SJCRH30 (cell line): ENCODE measurements around the gene KRTAP9-1. TPM values are rescaled to one million over a fixed set of nuclear protein-coding genes. Genes with fewer than 3 reads are reported as not detected.

Experiments used
- DNase-seq, 2 experiments: peaks; one replicate each; pipeline ENCODE4 v3.0.0-alpha.2; 2015 to 2020
- H3K27ac ChIP-seq: fragments of 250-450 bp; sonication (Bioruptor Pico); 2 replicates; pipeline ENCODE4 v1.5.1; 2020; ENCODE audit warnings: mild to moderate bottlenecking, moderate library complexity
- H3K27me3 ChIP-seq: fragments of 250-450 bp; sonication (Bioruptor Pico); 2 replicates; pipeline ENCODE4 v1.5.1; 2020; ENCODE audit warnings: mild to moderate bottlenecking, moderate library complexity
- H3K36me3 ChIP-seq: fragments of 250-450 bp; sonication (Bioruptor Pico); 2 replicates; pipeline ENCODE4 v1.5.1; 2020; ENCODE audit warnings: mild to moderate bottlenecking, moderate library complexity
- H3K4me1 ChIP-seq: fragments of 250-450 bp; sonication (Bioruptor Pico); 2 replicates; pipeline ENCODE4 v1.5.1; 2020; ENCODE audit warnings: mild to moderate bottlenecking, moderate library complexity
- H3K4me3 ChIP-seq: fragments of 250-450 bp; sonication (Bioruptor Pico); 2 replicates; pipeline ENCODE4 v1.5.1; 2020; ENCODE audit warnings: mild to moderate bottlenecking, moderate library complexity
- H3K9me3 ChIP-seq: fragments of 250-450 bp; sonication (Bioruptor Pico); replicated peaks from 2 replicates; pipeline ENCODE4 v1.5.1; 2020; ENCODE audit warnings: mild to moderate bottlenecking, moderate library complexity
- total RNA-seq: library from RNA; depleted of rRNA; stranded (reverse); fragments of >200 nt; shearing (Covaris generic); gene quantifications from 2 replicates; pipeline ENCODE4 v1.2.3, GENCODE V29; 2014

The KRTAP9-1 gene
- total RNA-seq, 1 experiment from 2014 or later, result not detected

DNA sequence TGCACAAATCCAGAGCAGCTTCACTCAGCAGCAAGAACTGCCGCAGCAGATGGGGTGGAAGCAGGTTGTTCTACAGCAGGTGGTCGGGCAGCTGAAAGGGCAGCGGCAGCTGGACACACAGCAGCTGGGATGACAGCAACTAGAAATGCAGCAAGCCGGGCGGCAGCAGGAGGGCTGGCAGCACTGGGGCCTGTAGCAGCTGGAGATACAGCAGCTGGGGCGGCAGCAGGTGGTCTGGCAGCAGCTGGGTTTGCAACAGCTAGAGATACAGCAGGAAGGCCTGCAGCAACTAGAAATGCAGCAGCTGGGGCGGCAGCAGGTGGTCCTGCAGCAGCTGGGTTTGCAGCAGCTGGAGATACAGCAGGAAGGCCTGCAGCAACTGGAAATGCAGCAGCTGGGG is 22.1 kb upstream of the KRTAP9-1 start:
- Histone ChIP-seq H3K4me1 (no peaks in the 10 kb centered on the region), H3K27ac (no peak overlapping the region), H3K4me3 (no peak overlapping the region), H3K36me3 (no peaks in the 10 kb centered on the region), H3K9me3 (no peaks in the 10 kb centered on the region), H3K27me3 (no peaks in the 10 kb centered on the region)
- peak; percentile 70 to 71 for DNase-seq

DNA sequence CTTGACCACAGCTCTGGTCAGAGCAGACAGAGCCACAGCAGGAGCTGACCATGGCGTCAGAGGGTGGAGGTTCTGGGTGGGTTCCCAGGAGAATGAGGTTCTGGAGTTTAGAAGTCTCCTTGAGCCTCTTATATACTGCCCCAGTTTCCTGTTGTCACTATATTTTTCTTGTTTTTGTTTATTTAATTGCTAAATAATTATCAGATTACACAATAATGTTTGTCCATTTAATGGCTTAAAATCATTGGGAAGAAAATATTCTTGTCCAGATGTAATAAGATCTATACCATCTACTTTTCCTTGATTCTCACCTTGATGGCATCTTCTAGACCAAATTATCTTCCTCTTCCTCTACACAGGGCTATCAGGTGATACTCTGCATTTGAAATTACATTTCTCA is 21.6 kb upstream of the KRTAP9-1 start, which contains the start of gene KRTAP4-3:
TSS of gene KRTAP4-3 (minus strand) at position 101 of the 400 bp plus-strand sequence. CDS start at position 52, 49 bp downstream.
- Histone ChIP-seq H3K9me3 (no peaks in the 10 kb centered on the region), H3K27me3 (no peaks in the 10 kb centered on the region), H3K27ac (no peak within 1 kb of the TSS), H3K4me1 (no peaks in the 10 kb centered on the region), H3K4me3 (no peak within 1 kb of the TSS), H3K36me3 (no peaks in the 10 kb centered on the region)
- no peak for DNase-seq

DNA sequence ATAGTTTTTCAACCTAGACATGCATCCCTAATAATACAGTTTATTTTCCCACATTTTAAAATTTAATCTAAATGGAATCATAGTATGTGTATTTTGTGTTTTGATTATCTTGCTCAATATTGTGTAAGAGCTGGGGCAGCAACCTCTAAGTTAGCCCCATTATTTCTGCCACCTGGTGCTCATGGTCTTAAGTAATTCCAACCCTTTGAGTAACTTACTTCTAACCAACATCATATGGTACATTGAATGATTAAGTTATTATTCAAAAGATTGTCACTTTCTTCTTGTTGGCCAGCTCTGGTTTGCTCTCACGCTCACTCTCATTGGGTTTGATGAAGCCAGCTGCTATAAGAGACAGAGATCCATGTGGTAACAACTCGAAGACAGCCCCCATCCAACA is 17.8 kb upstream of the KRTAP9-1 start:
- no peaks in the 10 kb centered on the region for H3K4me1 ChIP-seq
- H3K27ac ChIP-seq, result no peak overlapping the region
- no peaks in the 10 kb centered on the region for H3K9me3 ChIP-seq
- no peaks in the 10 kb centered on the region for H3K27me3 ChIP-seq
- no peak overlapping the region for H3K4me3 ChIP-seq
- H3K36me3 ChIP-seq, result no peaks in the 10 kb centered on the region
- DNase-seq, result no peak

DNA sequence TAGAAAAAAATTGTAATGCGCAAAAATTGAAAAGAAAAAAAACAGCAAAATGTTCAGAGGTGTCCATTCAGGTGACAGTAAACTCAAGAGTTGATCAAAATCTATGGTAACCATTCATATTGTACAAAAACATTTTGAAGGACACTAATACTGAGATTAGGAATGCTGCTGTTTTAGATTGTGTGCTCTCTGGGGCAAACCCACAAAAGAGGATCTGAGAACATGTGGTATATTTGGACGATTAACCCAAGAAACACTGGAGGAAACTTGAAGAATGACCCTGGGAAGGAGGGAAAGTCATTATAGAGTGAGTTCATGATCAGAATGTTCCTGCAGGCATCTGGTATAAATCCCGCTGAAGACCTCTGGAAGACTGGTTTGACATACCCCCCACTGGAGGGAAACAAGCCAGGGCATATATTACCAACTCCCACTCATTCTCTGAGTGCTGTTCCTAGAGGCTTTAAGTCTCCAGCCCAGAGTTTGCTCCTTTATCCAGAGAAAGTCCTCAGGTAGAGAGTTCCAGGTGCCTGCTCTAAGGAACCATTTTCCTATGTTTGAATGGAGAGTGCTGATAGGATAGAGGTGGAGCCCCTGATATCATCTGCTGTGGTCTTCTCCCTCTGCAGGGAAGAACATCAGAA is 12.8 kb upstream of the KRTAP9-1 start:
- Histone ChIP-seq H3K9me3 (peaks cover 3% of the 10 kb centered on the region; the same call in 1 of the 2 replicates), H3K4me3 (no peak overlapping the region), H3K4me1 (peaks cover 12% of the 10 kb centered on the region), H3K27me3 (no peaks in the 10 kb centered on the region), H3K27ac (no peak overlapping the region; the same call in 1 of the 2 replicates), H3K36me3 (no peaks in the 10 kb centered on the region)
- no peak for DNase-seq

DNA sequence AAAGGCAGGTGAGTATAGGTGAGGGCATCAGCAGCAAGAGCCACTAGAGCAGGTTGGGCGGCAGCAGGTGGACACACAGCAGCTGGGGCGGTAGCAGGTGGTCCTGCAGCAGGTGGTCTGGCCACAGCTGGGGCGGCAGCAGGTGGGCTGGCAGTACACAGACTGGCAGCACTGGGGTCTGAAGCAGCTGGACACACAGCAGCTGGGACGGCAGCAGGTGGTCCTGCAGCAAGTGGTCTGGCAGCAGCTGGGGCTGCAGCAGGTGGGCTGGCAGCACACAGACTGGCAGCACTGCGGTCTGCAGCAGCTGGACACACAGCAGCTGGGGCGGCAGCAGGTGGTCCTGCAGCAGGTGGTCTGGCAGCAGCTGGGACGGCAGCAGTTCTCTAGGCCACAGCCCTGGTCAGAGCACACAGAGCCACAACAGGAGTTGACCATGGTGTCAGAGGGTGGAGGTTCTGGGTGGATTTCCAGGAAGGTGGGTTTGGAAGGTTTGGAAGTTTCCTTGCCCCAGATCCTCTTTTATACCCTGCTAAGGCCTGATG is 11.9 kb upstream of the KRTAP9-1 start, which contains the start of gene KRTAP4-2:
TSS of gene KRTAP4-2 (minus strand) at position 495 of the 545 bp plus-strand sequence. CDS start at position 438, 57 bp downstream.
- DNase-seq, result peak; percentile 56 to 73
- Histone ChIP-seq H3K4me1 (peaks cover 12% of the 10 kb centered on the region), H3K27me3 (no peaks in the 10 kb centered on the region), H3K4me3 (no peak within 1 kb of the TSS), H3K27ac (peak within 1 kb of the TSS; percentile 45), H3K36me3 (no peaks in the 10 kb centered on the region), H3K9me3 (peaks cover 3% of the 10 kb centered on the region; the same call in 1 of the 2 replicates)

DNA sequence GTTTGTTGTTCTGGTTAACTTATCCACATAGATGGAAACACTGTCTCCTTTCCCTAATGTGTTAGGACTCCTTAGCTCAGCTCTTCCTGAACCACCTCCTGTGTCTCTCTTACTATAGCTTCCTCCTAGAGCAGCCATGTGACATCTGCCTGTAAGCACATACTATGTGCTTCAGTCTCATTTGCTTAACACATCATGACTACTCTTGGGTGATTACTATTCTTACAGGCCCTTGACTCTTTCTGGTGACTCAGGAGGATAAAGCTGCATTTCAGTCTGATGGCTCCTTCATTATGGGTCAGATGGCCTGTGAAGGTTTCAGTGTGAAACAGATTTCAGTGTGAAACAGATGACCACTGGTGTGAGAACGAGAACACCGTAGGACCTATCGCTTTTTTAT is 11.3 kb upstream of the KRTAP9-1 start:
- Histone ChIP-seq H3K27me3 (no peaks in the 10 kb centered on the region), H3K36me3 (no peaks in the 10 kb centered on the region), H3K27ac (peak overlapping the region; percentile 45), H3K4me3 (no peak overlapping the region), H3K9me3 (peaks cover 3% of the 10 kb centered on the region; the same call in 1 of the 2 replicates), H3K4me1 (peaks cover 16% of the 10 kb centered on the region)
- no peak for DNase-seq

DNA sequence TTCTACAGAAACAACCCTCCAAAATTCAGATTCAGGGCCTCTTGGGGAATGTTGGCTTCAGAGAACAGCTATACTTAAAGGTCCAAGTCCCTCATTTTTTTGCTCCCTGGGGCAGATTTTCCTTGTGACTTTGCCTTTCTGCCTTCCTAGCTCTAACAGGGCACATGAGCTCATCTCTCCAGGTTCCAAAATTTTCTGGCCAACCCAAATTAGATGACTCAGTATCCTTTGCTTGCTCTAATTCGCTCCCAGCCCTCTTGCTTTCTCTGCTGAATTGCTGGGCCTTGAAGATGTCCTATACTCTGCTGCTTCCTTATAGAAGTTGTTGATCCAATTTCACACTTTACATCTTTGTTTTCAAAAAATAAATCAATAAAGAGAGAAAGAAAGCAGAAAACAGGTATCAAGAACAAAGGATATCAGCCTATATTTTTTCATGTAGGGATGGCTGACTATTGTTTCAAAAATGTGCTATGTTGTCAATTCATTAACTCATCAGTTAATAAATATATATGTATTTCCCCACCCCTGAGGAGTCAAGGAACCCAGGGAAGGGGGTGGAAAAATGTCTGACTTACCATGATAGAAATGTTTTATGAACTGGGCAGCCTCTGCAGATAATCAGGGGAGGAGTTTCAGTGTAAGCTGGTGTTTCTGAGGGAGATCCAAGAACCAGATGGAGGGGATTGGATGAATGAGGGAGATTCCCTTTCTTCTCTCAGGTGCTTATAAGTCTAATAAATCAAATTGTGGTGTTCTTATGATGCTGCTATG is 10.7 kb upstream of the KRTAP9-1 start:
- H3K9me3 ChIP-seq, result peaks cover 3% of the 10 kb centered on the region; the same call in 1 of the 2 replicates
- H3K27me3 ChIP-seq, result no peaks in the 10 kb centered on the region
- no peaks in the 10 kb centered on the region for H3K36me3 ChIP-seq
- H3K4me3 ChIP-seq, result no peak overlapping the region
- peaks cover 21% of the 10 kb centered on the region for H3K4me1 ChIP-seq
- H3K27ac ChIP-seq, result peak overlapping the region; percentile 45; the same call in 1 of the 2 replicates
- DNase-seq, result no peak

DNA sequence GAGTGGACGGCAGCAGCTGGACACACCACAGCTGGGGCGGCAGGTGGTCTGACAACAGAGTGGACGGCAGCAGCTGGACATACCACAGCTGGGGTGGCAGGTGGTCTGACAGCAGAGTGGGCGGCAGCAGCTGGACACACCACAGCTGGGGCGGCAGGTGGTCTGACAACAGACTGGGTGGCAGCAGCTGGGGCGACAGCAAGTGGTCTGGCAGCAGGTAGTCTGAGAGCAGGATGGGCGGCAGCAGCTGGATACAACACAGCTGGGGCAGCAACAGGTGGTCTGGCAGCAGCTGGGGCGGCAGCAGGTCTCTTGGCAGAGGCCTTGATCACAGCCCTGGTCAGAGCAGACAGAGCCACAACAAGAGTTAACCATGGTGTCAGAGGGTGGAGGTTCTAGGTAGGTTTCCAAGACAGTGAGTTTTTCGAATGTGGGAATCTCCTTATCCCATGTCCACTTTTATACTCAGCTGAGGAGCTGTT is 5.2 kb upstream of the KRTAP9-1 start, which contains the start of gene KRTAP4-1:
TSS of gene KRTAP4-1 (minus strand) at position 432 of the 482 bp plus-strand sequence. CDS start at position 375, 57 bp downstream.
- H3K4me3 ChIP-seq, result no peak within 1 kb of the TSS
- peak; percentile 95 for DNase-seq

DNA sequence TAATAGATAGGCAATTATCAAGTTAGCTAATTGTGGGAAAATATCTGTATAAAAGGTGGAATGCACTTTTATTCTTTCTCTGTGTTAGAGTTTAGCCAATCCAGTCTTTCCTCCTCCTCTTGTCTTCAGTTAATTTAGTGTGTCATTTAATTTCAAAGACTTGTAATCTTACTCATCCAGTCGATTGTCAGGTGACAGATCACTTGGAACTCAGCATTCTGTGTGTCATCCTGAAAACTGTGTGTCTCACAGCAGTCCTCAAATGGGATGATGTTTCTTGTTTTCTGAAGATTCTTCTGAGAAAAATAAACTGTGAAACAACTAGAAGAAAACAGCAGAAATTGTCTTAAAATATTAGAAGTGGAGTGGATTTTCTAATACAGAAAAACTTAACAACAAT is 4.7 kb upstream of the KRTAP9-1 start:
- peak overlapping the region; percentile 24; the same call in 1 of the 2 replicates for H3K27ac ChIP-seq
- peaks cover 24% of the 10 kb centered on the region for H3K4me1 ChIP-seq
- H3K36me3 ChIP-seq, result no peaks in the 10 kb centered on the region
- H3K27me3 ChIP-seq, result no peaks in the 10 kb centered on the region
- H3K4me3 ChIP-seq, result no peak overlapping the region
- H3K9me3 ChIP-seq, result no peaks in the 10 kb centered on the region
- no peak for DNase-seq

More for the DNA sequence above, 5.2 kb upstream of the KRTAP9-1 start, which contains the start of gene KRTAP4-1:
- no peaks in the 10 kb centered on the region for H3K36me3 ChIP-seq
- no peaks in the 10 kb centered on the region for H3K9me3 ChIP-seq
- H3K27ac ChIP-seq, result peak within 1 kb of the TSS; percentile 45
- H3K27me3 ChIP-seq, result no peaks in the 10 kb centered on the region
- peaks cover 24% of the 10 kb centered on the region for H3K4me1 ChIP-seq

DNA sequence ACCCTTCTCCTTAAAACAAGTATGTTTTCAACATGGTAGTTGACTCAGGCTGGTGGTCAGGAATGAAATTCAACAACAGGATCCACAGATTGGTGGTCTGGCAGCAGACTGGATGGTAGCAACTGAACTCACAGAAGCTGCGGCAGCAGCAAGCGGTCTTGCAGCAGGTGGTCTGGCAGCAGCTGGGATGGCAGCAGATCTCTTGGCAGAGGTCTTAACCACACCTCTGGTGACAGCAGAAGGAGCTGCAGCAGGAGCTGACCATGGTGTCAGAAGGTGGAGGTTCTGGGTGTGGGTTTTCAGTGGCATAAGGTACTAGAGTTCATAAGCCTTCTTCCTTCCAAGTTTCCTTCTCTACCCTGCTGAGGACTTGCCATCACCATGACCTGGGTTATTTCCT is 2.8 kb upstream of the KRTAP9-1 start:
- H3K9me3 ChIP-seq, result no peaks in the 10 kb centered on the region; the same call in 1 of the 2 replicates
- no peaks in the 10 kb centered on the region for H3K27me3 ChIP-seq
- no peak overlapping the region for H3K4me3 ChIP-seq
- H3K27ac ChIP-seq, result no peak overlapping the region
- DNase-seq, result peak; percentile 54 to 61
- H3K4me1 ChIP-seq, result peaks cover 30% of the 10 kb centered on the region
- H3K36me3 ChIP-seq, result no peaks in the 10 kb centered on the region

DNA sequence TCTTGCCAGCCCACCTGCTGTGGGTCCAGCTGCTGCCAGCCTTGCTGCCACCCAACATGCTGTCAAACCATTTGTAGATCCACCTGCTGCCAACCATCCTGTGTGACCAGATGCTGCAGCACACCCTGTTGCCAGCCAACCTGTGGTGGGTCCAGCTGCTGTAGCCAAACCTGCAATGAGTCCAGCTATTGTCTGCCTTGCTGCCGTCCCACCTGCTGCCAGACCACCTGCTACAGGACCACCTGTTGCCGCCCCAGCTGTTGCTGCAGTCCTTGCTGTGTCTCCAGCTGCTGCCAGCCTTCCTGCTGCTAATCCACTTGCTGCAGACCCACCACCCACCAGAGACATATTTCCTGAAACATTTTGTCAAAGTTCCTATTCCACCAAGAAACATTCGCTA is 641 bp downstream of the KRTAP9-1 start:
- peak; percentile 68 to 78 for DNase-seq
- no peak overlapping the region for H3K4me3 ChIP-seq
- H3K27ac ChIP-seq, result peak overlapping the region; percentile 45; the same call in 1 of the 2 replicates
- H3K4me1 ChIP-seq, result peaks cover 14% of the 10 kb centered on the region
- H3K9me3 ChIP-seq, result peaks cover 3% of the 10 kb centered on the region
- H3K36me3 ChIP-seq, result no peaks in the 10 kb centered on the region
- H3K27me3 ChIP-seq, result no peaks in the 10 kb centered on the region

DNA sequence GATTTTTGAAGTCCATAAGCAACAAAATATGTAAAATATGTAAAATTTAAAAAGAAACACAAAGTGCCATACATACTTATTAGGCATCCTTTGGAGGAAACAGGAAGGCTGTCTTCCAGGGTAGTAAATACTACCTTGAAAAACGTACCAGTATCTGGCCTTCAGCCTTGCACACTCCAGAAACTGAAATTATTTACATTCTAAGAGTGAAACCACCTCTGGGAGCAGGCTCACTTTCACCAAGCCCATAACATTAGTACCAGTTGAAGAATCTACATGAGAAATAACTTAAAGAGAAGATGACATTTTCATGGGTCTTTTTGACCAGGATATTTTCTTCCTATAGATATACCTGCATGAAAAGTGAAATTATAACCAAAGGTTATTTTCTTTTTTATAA is 6.4 kb downstream of the KRTAP9-1 start:
- no peak for DNase-seq
- H3K4me3 ChIP-seq, result no peak overlapping the region
- no peaks in the 10 kb centered on the region; the same call in 1 of the 2 replicates for H3K4me1 ChIP-seq
- H3K36me3 ChIP-seq, result no peaks in the 10 kb centered on the region
- H3K27me3 ChIP-seq, result no peaks in the 10 kb centered on the region
- peaks cover 3% of the 10 kb centered on the region for H3K9me3 ChIP-seq
- no peak overlapping the region for H3K27ac ChIP-seq

DNA sequence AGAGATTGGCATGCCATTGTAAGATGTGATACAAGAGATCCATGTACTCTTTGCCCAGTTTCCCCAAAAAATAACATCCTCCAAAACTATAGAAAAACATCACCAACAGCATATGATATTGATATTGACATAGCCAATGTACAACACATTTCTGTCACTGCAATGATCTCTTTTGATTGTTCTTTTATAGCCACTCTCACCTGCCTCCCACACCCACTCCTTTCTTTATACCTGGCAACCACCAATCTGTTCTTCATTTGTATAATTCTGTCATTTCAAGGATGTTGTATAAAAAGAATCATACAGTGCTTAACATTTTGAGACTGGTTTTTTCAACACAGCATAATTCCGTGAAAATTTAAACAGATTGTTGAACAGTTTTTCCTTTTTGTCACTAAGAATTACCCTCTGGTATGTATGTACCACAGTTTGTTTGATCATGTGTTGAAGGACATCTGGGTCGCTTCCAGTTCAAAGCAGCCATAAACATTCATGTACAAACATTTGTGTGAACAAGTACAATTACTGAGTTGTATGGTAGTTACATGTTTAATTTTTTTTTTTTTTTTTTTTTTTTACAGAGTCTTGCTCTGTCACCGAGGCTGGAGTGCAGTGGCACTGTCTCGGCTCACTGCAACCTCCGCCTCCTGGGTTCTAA is 9.9 kb downstream of the KRTAP9-1 start:
- Histone ChIP-seq H3K27me3 (no peaks in the 10 kb centered on the region), H3K4me3 (no peak overlapping the region), H3K27ac (no peak overlapping the region), H3K36me3 (no peaks in the 10 kb centered on the region), H3K9me3 (peaks cover 3% of the 10 kb centered on the region; the same call in 1 of the 2 replicates), H3K4me1 (no peaks in the 10 kb centered on the region)
- DNase-seq, result no peak

DNA sequence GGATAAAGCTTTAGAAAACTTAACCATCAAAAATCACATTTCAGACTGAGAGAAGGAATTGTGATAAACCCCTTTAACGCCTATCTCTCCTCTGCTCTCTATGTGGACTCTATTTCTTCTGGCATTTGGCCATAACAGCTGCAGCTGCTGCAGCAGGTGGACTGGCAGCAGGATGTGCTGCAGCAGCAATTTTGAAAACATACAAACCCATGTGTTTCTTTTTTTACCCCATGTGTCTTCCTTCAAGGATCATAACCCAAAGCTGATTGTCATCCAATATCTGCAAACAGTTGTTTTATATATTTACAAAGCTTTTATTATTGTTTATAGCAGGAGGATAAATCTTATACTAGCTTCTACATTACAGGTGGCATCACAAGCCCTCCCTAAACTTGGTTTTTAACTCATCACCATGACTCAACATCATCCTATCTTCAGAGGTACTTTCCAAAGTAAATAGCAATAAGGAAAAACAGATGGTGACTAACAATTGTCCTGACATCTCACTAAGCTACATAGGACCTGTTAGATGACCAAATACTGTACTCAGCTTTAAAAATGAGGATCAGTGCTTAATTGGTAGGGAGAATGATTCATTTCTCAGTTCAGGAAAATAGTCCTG is 22.3 kb downstream of the KRTAP9-1 start:
- Histone ChIP-seq H3K4me1 (peaks cover 11% of the 10 kb centered on the region), H3K27me3 (no peaks in the 10 kb centered on the region), H3K27ac (no peak overlapping the region), H3K36me3 (no peaks in the 10 kb centered on the region), H3K9me3 (no peaks in the 10 kb centered on the region), H3K4me3 (no peak overlapping the region)
- DNase-seq, result peak; percentile 53 to 77
